MM.1S (cell line): ENCODE measurements around the gene CORO2A.

Experiments
- EZH2 ChIP-seq: fragments of 300-600 bp; sonication (generic); optimal IDR thresholded peaks from 2 replicates; pipeline ENCODE3; 2017; ENCODE audit warnings: low read depth, mild to moderate bottlenecking, antibody characterized with exemption, low read length, mixed read lengths
- EZH2phosphoT487 ChIP-seq: fragments of 300-600 bp; sonication (generic); IDR thresholded peaks from 2 replicates; pipeline ENCODE4 v1.6.1; 2018; ENCODE audit warnings: antibody characterized with exemption, low read length
- TF ChIP-seq, protein P1 (sequence below): fragments of 300-600 bp; sonication (generic); IDR thresholded peaks from 2 replicates; pipeline ENCODE4 v1.5.1; 2016; ENCODE audit warnings: antibody characterized with exemption, low read length, mixed read lengths

DNA sequence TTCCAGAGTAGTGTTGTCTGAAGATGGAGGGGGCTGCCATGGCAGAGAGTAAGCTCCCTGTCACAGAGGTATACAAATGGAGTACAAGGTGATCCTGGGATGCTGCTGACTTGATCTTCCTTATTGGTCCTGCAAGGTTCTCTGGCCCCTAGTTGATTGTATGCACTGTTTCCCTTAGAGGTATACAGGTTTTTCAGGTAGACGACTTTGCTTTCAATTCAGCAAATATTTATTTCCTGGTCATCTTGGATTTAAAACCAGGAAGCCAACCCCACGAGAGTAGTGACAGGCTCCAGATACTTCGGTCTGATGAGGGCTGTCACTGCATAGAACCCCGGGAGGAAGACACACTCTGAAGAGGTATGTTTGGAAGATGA is 56.9 kb downstream of the CORO2A start:
- TF ChIP-seq, protein P1, sequence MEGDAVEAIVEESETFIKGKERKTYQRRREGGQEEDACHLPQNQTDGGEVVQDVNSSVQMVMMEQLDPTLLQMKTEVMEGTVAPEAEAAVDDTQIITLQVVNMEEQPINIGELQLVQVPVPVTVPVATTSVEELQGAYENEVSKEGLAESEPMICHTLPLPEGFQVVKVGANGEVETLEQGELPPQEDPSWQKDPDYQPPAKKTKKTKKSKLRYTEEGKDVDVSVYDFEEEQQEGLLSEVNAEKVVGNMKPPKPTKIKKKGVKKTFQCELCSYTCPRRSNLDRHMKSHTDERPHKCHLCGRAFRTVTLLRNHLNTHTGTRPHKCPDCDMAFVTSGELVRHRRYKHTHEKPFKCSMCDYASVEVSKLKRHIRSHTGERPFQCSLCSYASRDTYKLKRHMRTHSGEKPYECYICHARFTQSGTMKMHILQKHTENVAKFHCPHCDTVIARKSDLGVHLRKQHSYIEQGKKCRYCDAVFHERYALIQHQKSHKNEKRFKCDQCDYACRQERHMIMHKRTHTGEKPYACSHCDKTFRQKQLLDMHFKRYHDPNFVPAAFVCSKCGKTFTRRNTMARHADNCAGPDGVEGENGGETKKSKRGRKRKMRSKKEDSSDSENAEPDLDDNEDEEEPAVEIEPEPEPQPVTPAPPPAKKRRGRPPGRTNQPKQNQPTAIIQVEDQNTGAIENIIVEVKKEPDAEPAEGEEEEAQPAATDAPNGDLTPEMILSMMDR = no peak
- no peak for TF ChIP-seq EZH2
- TF ChIP-seq EZH2phosphoT487 = no peak
